ENCODE measurements around the gene SHISA4.
"Not testable (repeated sequence)": the region's sequence is repeated elsewhere in the genome, so short reads cannot be mapped to it uniquely, and the experiment has no call there.

The SHISA4 gene, protein sequence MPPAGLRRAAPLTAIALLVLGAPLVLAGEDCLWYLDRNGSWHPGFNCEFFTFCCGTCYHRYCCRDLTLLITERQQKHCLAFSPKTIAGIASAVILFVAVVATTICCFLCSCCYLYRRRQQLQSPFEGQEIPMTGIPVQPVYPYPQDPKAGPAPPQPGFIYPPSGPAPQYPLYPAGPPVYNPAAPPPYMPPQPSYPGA

DNA sequence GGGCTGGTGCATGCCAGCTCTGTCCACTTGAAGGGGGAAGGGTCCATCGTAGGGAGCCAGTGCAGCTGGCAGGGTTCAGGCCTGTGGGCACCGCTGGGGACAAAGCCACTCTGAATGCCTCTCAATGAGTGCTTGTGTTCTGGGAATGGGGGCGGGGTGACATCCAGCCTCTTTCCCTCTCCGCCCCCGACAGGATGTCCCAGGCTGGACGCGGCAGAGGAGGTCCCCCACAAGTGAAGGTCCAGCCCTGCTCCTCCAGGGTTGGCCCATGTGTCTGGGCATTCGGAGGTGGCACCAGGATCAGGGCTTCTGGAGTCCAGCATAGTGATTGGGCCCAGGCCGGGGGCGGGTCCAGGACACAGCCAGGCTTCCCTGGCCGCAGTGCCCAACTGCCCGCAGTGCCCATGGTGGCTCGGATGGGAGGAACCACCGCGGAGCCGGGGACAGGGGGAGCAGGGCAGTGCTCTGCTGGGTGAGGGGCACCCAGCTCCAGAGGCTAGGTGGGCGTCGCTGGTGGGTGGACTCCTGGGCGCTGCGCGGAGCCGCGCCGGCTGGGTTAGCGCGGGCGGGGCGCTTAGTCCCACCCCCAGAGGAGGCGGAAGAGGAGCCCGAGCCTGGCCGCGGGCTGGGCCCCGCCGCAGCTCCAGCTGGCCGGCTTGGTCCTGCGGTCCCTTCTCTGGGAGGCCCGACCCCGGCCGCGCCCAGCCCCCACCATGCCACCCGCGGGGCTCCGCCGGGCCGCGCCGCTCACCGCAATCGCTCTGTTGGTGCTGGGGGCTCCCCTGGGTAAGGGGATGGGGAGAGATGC is at the start of gene SHISA4:
Gene SHISA4, plus strand, starts transcription at position 617 of the 808 bp plus-strand sequence. Its CDS starts 97 bp downstream, at position 714.
- peak; percentile 54 for DNase-seq

DNA sequence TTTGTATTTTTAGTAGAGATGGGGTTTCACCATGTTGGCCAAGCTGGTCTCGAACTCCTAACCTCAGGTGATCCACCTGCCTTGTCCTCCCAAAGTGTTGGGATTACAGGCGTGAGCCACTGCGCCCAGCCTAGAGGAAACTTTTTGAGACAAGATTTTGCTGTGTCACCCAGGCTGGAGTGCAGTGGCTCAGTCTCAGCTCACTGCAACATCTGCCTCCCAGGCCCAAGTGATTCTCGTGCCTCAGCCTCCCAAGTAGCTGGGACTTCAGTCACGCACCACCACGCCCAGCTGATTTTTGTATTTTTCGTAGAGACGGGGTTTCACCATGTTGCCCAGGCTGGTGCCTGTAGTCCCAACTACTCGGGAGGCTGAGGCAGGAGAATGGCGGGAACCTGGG is 49.6 kb upstream of the SHISA4 start:
- DNase-seq: not testable (repeated sequence)

DNA sequence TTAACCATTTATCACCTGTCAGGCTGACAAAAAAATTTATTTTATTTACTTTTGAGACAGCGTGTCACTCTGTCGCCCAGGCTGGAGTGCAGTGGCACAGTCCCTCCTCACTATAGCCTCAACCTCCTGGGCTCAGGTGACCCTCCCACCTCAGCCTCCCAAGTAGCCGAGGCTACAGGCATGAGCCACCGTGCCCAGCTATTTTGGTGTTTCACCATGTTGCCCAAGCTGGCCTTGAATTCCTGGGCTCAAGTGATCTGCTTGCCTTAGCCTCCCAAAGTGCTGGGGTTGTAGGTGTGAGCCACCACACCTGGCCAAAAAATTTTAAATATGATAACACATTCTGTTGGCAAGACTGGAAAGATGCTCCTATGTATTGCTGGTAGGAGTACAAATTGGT is 48.6 kb upstream of the SHISA4 start:
- DNase-seq: no peak

DNA sequence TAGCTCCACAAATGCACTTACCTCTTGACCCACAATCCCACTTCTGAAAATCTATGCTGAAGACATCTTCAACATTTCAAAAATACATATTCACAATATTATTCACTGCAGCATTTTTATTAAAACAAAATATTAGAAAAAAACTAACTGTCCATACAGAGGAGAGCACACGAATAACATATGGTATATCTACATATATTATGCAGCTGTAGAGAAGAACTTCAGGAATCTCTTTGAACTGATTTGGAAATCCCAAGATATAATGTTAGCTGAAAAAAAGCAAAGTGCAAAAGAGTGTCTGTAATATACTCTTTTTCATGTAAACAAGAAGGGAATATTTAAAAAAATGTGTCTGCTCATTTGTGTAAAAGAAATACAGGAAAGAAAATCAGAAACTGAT is 48.2 kb upstream of the SHISA4 start:
- DNase-seq: no peak

DNA sequence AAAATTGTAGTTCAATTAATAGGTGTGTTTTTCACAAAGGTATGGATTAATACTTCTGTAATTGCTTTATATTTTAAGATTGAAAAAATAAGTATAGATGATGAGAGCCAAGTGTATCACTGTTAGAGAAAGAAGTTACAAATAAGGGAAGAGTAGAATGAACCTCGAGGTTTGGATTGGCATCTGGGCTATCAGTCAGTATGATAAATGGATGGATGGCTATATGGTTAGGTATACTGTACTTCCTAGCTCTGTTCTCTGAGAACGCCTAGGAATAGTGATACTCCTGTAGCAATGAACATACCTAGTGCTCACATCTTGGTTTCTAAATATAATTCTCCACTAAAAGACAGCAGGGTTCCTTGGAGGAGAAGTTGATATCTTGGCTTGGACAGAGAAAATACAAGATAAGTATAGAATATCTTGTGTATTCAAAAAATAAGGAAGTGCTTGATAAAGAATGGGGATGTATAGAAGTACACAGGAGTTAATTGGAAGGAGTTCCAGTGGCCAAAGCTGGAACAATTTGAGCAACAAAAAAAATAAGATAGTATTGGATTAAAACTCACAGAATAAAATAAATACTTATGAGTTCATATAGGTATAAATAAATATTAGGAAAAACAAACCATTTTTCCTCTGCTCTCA is 47.3 kb upstream of the SHISA4 start:
- DNase-seq: no peak

DNA sequence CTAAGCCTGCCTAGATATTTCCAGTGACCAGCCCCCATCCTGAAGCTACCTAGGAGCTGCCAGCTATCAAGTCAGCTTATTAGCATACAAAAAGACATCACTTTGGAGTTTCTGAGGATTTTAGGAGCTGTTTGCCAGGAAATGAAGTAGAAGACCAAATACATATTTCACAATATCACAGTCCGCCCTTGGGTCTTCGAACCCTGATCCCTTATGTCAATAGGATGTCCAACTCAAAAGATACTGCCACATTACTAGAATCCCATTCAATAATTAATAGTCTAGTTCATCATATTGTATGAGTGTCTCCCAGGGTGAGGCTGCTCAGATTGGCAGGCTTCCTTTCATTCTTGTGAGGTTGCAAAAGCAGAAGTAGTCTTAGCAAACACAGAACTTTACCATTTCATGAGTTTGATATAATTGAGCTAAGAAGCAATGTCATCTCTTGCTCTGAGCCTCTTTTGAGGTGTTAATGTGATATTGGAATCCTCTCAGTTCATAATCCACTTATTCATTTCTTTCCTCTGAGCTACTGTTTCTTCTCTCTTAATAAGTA is 46.1 kb upstream of the SHISA4 start:
- DNase-seq: no peak

DNA sequence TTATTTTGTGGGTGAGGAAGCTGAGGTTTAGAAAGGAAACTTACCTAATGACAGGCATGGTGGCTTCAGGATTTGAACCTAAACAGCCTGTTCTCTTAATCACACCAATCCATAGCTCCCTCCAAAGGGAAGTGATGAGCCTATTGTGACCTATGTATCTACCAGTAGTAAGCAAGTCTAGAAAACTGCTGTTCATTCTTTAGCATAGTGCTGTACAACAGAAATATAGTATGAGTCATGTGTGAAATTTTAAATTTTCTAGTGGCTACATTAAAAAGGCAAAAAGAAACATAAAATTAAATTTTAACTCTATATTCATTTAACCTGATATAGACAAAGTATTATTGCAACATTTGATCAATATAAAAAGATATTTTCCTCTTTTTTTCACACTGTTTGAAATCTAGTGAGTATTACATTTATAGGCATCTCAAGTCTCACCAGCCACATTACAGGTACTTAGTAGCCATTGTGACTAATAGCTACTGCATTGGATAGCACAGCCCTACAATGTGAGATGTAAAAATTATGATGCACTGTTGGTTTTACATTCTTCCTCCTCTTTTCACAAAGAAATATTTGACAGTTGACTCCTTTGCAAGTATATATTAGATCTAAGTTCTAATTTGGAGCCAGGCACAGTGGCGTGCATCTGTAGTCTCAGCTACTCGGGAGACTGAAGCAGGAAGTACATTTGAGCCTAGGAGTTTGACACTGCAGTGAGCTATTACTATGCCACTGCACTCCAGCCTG is 43.2 kb upstream of the SHISA4 start:
- DNase-seq: no peak

DNA sequence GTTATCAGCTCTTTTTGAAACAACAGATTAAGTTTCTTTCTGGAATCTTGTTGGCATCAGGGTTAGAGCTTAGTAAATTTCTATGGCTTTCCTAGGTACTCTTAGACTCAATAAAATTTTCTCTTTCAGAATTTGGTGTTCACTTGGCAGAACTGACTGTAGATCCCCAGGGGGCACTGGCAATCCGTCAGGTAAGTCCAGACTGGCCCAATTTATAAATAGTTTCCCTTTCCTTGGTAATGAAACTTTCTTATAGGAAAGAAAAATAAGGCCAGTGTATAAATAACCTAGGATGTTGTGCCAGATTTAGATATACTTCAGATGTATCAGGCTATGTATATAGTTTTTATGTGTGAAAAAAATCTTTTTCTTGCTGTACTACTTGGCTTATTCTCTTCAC is 41.5 kb upstream of the SHISA4 start:
- no peak for DNase-seq

DNA sequence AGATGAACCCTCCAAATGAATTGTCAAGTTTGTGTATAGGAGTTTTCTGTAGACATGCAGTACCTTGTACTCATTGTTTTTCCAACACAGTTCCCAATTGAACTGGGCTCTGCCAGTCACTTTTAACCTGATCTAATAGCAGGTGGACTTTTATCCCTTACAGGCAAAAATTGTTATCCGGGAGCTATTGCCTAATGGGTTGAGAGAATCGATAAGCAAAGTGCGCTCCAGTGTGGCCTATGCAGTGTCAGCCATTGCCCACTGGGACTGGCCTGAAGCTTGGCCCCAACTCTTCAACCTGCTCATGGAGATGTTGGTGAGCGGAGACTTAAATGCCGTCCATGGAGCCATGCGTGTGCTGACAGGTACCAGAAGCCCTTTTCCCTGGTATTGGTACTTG is 40.5 kb upstream of the SHISA4 start:
- DNase-seq: no peak

DNA sequence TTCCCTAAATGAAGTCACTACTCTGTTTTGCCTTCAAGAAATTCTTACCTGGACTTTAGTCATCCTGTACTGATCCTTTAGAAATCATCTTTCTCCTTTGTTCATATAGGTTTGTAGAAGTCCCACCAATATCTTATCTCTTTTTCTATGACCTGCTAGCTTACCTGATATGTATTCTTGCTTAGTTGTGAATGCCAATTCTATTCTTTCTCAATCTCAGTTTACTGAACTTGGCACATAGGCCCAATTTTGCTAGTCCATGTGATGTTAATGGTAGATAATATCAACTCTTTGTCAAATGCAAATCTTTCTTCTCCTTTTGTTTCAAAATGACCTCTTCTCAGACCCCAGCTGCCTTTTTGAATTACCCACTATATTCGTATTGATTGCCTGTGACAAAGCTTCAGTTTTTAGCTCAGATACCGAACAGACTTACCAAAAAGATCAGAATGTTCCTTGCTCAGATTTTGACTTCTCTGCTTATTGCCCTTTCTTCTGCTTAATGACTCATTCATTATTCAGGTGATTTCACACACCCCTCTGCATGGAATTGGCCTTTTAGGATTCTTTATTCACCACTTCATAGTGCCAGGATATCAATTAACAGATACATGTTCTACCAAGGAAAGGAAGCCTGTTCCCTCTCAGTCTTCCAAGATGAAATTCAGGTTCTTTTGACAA is 39.2 kb upstream of the SHISA4 start:
- no peak for DNase-seq

DNA sequence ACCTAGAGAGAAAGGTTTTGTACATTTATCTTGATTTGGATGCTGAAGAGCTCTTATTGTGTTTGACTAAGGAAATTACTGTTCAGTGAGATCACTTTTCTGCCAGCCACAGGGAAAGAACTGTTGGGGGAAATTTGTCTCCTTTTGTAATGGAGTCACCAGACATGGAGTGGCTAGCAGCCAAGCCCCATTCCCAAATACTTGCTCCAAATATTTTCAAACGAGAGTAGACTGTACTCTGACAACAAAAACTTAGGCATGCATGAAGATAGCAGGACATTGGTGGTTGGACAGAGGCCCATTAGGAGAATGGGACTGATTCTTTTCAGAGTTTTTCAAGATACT is 38.7 kb upstream of the SHISA4 start:
- DNase-seq: no peak

DNA sequence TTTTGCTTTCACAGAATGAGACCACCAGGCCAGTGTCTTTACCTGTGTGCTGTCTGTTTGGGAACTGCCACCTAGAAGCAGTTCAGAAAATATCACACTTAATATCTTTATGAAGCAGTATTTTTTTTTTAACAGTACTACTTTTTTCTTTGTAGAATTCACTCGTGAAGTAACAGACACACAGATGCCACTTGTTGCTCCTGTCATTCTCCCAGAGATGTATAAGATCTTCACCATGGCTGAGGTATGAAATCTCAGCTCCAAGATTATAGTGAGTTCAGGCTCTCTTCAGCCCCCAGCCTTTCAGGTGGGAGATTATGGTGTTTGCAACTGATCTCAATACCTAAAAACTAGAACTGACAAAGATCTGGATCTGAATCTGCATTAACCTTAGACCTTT is 36.7 kb upstream of the SHISA4 start:
- no peak for DNase-seq

DNA sequence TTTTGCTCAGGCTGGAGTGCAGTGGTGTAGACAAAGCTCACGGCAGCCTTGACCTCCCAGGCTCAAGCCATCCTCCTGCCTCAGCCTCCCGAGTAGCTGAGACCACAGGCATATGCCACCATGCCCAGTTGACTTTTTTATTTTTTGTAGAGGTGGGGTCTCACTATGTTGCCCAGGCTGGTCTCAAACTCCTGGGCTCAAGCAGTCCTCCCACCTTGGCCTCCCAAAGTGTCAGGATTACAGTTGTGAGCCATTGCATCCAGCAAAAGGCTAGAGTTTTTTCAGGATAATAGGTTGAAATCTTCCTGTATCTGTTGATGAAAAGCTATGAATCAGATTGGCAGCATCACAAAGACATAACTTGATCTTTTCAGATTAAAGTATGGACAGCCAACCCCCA is 32.0 kb upstream of the SHISA4 start:
- DNase-seq: not testable (repeated sequence)

DNA sequence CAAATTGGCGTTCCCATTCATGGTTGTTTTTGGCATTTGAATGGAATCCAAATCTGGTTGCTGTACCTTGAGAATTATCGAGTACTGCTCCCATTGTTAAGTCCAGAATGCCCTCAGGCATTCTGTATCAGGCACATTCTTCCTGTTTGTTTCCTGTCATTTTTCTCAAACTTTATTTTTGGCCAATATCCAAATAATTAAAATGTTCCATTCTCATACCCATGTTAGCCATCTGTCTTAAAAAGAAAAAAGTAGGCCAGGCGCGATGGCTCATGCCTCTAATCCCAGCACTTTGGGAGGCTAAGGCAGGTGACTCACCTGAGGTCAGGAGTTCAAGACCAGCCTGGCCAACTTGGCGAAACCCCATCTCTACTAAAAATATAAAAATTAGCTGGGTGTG is 29.3 kb upstream of the SHISA4 start:
- DNase-seq: no peak

DNA sequence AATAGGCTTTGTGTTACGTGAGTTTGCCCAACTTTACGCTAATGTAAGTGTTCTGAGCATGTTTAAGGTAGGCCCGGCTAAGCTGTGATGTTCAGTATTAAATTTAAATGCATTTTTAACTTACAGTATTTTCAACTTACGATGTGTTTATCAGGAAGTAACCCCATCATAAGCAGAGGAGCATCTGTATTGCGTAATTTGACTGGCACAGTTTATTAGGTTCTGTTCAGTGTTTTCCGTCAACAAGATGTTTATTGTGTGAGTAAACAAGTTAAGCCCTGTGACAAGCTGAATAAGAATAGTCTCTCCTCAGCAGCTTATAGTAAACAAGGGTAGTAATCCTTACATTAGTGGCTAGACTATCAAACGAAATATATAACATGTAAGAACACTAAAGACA is 27.2 kb upstream of the SHISA4 start:
- no peak for DNase-seq

DNA sequence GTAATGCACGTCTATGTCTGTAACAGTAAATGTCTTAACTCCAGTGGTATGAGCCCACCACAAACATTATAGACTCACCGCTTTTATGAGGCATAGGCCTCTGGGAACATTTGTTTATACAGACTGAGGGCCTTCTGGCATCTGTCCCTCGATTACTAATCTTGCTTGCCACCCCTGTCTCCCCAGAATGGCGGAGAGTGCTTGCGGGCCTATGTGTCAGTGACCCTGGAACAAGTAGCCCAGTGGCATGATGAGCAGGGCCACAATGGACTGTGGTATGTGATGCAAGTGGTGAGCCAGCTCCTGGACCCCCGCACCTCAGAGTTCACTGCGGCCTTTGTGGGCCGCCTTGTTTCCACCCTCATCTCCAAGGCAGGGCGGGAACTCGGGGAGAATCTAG is 18.3 kb upstream of the SHISA4 start:
- no peak for DNase-seq

DNA sequence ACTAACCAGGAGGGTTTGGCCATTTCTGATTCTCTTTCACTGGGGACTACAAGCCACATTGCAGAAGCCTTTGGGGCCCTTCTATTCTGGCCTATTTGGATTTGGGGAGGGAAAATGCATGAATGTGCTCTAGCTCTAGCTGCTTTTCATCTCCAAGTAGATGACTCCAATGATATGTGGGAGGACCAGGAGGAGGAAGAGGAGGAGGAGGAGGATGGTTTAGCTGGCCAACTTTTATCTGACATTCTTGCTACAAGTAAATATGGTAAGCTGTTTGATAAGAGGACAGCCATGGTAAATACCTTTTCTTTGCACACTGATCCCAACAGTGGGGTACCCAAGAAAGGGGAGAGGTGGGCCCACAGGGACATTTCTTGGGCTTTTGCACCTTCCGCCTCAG is 14.0 kb upstream of the SHISA4 start:
- no peak for DNase-seq

DNA sequence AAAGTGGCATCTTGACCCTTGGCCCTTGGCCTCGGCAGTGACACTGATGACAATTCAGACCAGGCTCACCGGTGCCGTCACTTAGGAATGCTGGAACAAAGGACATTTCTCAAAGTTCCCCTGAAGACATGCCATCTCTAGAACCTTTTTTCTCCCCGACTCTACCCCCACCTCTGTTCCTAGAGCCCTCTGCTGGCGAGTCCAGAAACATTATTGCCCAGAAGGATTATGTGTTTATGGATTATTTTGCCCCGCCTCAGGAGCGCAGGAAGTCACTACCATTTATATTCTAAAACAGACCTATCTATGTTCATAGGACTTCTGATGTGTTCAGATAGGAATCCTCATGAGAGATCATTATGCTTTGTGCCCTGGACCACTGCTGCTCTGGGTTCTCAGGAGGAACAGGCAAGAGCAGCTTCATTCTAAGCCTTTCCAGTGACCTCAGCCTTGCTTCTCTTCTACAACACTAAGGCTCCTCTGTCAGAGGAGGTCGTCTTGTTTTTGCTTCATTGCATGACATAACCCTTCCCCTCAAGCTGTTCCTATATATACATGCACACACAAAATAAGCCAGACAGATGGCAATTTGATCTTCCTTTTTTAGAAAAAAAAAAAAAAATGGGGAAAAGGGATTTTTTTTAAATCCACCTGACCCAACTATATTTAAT is 12.4 kb upstream of the SHISA4 start:
- DNase-seq: no peak

DNA sequence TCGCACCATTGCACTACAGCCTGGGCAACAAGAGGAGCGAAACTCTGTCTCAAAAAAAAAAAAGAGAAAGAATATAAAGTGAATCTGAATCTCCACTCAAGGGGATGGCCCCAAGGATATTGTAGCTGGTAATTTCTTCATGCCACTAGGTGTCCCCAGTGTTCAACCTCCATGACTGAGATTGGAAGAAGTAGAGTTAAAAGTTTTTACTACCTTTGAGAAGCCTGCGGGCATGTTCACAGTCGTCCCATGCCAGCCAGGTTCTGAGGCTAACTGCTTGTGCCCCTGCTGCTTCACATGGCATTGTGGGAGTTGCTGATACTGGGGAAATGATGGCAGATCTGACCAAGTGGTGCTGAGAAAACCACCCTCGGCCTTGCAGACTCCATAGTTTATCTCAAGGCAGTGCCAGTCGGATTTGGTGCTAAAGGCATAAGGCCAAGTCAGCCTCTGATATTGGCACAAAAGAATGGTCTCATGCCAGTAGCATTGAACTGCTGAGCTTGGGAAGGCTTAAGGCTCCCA is 10.8 kb upstream of the SHISA4 start:
- DNase-seq: no peak

DNA sequence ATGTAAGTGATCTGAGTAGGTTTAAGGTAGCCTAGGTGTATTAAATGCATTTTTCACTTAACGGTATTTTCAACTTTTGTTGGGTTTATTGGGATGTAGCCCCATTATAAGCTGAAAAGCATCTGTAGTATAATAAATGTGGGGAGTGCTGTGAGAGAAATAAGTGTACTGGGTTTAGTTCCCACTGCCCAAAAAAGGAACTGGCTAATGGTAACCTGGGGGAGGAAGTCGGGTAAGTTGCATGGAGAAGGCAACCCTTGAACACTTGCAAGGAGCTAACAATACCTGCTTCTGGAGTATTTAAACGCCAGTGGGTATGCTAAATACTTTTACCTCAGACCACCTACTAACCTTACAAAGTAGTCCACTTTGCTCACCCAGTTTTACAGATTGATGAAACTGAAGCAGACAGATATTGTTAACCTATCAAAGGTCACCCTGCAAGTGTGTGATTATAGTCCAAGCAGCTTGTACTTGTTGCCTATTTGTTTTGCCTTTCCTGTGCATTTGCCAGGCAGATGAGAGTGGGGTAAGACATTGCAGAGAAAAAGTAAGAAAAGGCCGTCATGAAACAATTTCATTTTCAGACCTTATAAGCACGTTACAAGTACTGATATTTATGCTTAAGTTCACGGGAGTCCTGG is 7.6 kb upstream of the SHISA4 start:
- no peak for DNase-seq

DNA sequence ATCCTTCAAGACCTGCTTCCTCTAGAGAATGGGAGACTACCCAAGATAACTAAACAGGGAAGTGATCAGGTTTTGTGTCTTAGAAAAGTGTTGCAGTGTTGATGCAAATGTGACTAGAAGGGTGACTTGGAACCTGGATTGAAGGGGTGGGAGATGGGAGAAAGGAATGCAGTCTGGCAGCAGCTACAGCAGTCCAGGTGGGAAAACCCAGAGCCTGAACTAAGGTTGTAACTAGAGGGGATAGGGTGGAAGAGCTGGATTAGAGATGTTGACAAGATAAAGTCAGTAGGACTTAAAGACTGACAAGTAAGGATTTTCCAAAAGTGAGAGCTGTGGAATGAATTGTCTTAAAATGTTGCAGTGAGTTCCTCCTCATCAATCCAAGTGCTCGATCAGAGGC is 7.1 kb upstream of the SHISA4 start:
- DNase-seq: no peak

Measured in NCI-H510A (cell line).